Panc1 (cell line): Measurements from ENCODE around the gene DTNB. TPM values are rescaled to one million over a fixed set of nuclear protein-coding genes. Genes with fewer than 3 reads are reported as not detected.

Experiments used
- ATAC-seq: fragments of 200-7000 bp; cut with Tn5 transposase; 2 replicates; pipeline ENCODE4 v1.9.1; 2020; ENCODE audit warnings: mild to moderate bottlenecking, moderate library complexity
- BruUV-seq: library from RNA; stranded (reverse); fragments of 400-500 nt; replicated peaks from 2 replicates; lab custom pipeline; 2021; lab: Mats Ljungman, UMichigan
- CTCF ChIA-PET: fragments of 300-600 bp; sonication (Branson Sonifier 250); formaldehyde crosslinking; loops from one replicate; lab custom pipeline; 2022; ENCODE audit warnings: antibody characterized with exemption; lab: Charles Lee
- POLR2A ChIA-PET: fragments of 300-600 bp; sonication (Branson Sonifier 250); formaldehyde crosslinking; loops from one replicate; lab custom pipeline; 2022; ENCODE audit warnings: antibody characterized with exemption; lab: Charles Lee
- DNase-seq: peaks from one replicate; pipeline ENCODE4 v3.0.0-alpha.2; 2010; ENCODE audit warnings: low read depth, low spot score
- H3K27ac ChIP-seq: 2 replicates; pipeline ENCODE4 v1.5.1; 2011; ENCODE audit warnings: mild to moderate bottlenecking, low read length, inconsistent platforms
- H3K27me3 ChIP-seq: fragments of 200-500 bp; sonication (Bioruptor generic); 2 replicates; pipeline ENCODE4 v1.6.0; 2014; ENCODE audit warnings: low read length, inconsistent platforms; ENCODE audit not compliant: control insufficient read depth, insufficient read depth
- H3K36me3 ChIP-seq: fragments of 200-500 bp; sonication (Bioruptor generic); 2 replicates; pipeline ENCODE4 v1.5.1; 2014; ENCODE audit warnings: inconsistent platforms, mild to moderate bottlenecking, low read length, moderate library complexity; ENCODE audit not compliant: control insufficient read depth, insufficient read depth
- H3K4me1 ChIP-seq: 2 replicates; pipeline ENCODE4 v1.5.1; 2011; ENCODE audit warnings: inconsistent platforms, mild to moderate bottlenecking, low read length, moderate library complexity; ENCODE audit not compliant: control insufficient read depth, insufficient read depth
- H3K4me3 ChIP-seq, 2 experiments: 2 replicates each; pipeline ENCODE4 v1.5.1; 2011 to 2012; ENCODE audit warnings: low read depth in 2 of 2, low read length in 2 of 2, mild to moderate bottlenecking in 2 of 2, inconsistent platforms in 1 of 2, moderate library complexity in 1 of 2
- H3K9me3 ChIP-seq: fragments of 200-500 bp; sonication (Bioruptor generic); 2 replicates; pipeline ENCODE4 v1.5.1; 2014; ENCODE audit warnings: low read depth, mild to moderate bottlenecking, inconsistent platforms, low read length, moderate library complexity; ENCODE audit not compliant: control insufficient read depth, insufficient read depth
- CTCF ChIP-seq: fragments of 450-650 bp; IDR thresholded peaks from 2 replicates; pipeline ENCODE4 v1.5.1; 2017; ENCODE audit warnings: mild to moderate bottlenecking
- POLR2AphosphoS5 ChIP-seq: IDR thresholded peaks from 2 replicates; pipeline ENCODE4 v1.6.1; 2012; ENCODE audit warnings: mild to moderate bottlenecking, low read depth, low read length, moderate library complexity
- REST ChIP-seq, 2 experiments: IDR thresholded peaks; 2 replicates each; pipeline ENCODE4 v1.6.1; 2011 to 2012; ENCODE audit warnings: low read depth in 2 of 2, control low read depth in 1 of 2, low read length in 1 of 2, mild to moderate bottlenecking in 1 of 2, moderate library complexity in 1 of 2; ENCODE audit not compliant: insufficient read depth in 1 of 2
- SIN3A ChIP-seq: IDR thresholded peaks from 2 replicates; pipeline ENCODE4 v1.6.1; 2012; ENCODE audit warnings: low read depth, mild to moderate bottlenecking, low read length, moderate library complexity, borderline replicate concordance; ENCODE audit not compliant: insufficient read depth
- TCF7L2 ChIP-seq: IDR thresholded peaks from 2 replicates; pipeline ENCODE4 v1.6.1; 2011; ENCODE audit warnings: mild to moderate bottlenecking, low read depth, low read length, inconsistent platforms
- in situ Hi-C: cut with HindIII; loops from 2 replicates; pipeline ENCODE4 v1.10.0; 2016; ENCODE audit warnings: low sequenced_read_pairs, low pct_unique_long_range_greater_than_20kb
- intact Hi-C: fragments of 100-400 bp; cut with micrococcal nuclease; formaldehyde crosslinking; loops from one replicate; pipeline ENCODE4 v1.10.0; 2022; ENCODE audit not compliant: unreplicated experiment
- total RNA-seq: library from RNA; stranded (reverse); gene quantifications from one replicate; pipeline ENCODE4 v1.2.1, GENCODE V29; 2021; ENCODE audit not compliant: unreplicated experiment

The DTNB gene
- total RNA-seq, 1 experiment from 2014 or later: 37.8 TPM

- Histone ChIP-seq H3K4me1 (no peaks in the 10 kb centered on the region), H3K4me3 (no peak overlapping the region), H3K27ac (no peak overlapping the region), H3K9me3 (0 out of 2 replicates have a peak, but pooled peaks cover 1% of the 10 kb centered on the region), H3K27me3 (no peaks in the 10 kb centered on the region), H3K36me3 (no peaks in the 10 kb centered on the region)
- no TSS peak for BruUV-seq
- TF ChIP-seq POLR2AphosphoS5: no peak
- no peak for TF ChIP-seq REST (IDR thresholded peaks at IDR 0.05; ENCODE audit: insufficient read depth in 1 of 2, low read depth in 2 of 2, low read length in 1 of 2)
- no peak for TF ChIP-seq SIN3A
- TF ChIP-seq TCF7L2: no peak
- TF ChIP-seq CTCF: no peak
- ATAC-seq (no peak), DNase-seq (no peak)
- intact Hi-C loops (no loop called here), in situ Hi-C loops (no loop called here)
- ChIA-PET POLR2A (no interaction called here), CTCF (no interaction called here)
Measured at GRCh38 chr2:25331686-25332365, 341.6 kb downstream of the DTNB start.

- 0 out of 2 replicates have a peak, but pooled peaks cover 6% of the 10 kb centered on the region for H3K9me3 ChIP-seq
- POLR2A ChIA-PET: no interaction called here
- intact Hi-C loops: no loop called here
Measured at GRCh38 chr2:25330937-25331336, 342.4 kb downstream of the DTNB start.

More at GRCh38 chr2:25330937-25331336, 342.4 kb downstream of the DTNB start:
- H3K36me3 ChIP-seq: no peaks in the 10 kb centered on the region
- H3K4me1 ChIP-seq: no peaks in the 10 kb centered on the region
- CTCF ChIA-PET: no interaction called here
- no TSS peak for BruUV-seq
- DNase-seq (no peak), ATAC-seq (no peak)
- no peak overlapping the region for H3K4me3 ChIP-seq
- H3K27me3 ChIP-seq: no peaks in the 10 kb centered on the region
- TF ChIP-seq REST (IDR thresholded peaks at IDR 0.05; ENCODE audit: insufficient read depth in 1 of 2, low read depth in 2 of 2, low read length in 1 of 2) (no peak), CTCF (no peak), TCF7L2 (no peak)
- no peak overlapping the region for H3K27ac ChIP-seq
- in situ Hi-C loops: no loop called here
